Raji (cell line): Measurements from ENCODE around the gene PCOLCE2.

Experiments
- POLR2A ChIP-seq: IDR thresholded peaks from 2 replicates; pipeline ENCODE4 v1.6.1; 2011; ENCODE audit warnings: low read depth, low read length, control low read depth; ENCODE audit not compliant: insufficient read depth

PCOLCE2 gene

GRCh38 chr3:142808103-142808917 is 80.6 kb downstream of the PCOLCE2 start:
- TF ChIP-seq POLR2A: no peak

GRCh38 chr3:142802891-142803290 is 86.0 kb downstream of the PCOLCE2 start:
- no peak for TF ChIP-seq POLR2A

- TF ChIP-seq POLR2A: no peak
Measured at GRCh38 chr3:142801746-142802145, 87.1 kb downstream of the PCOLCE2 start.

- no peak for TF ChIP-seq POLR2A
Measured at GRCh38 chr3:142796823-142797222, 92.1 kb downstream of the PCOLCE2 start.

GRCh38 chr3:142795332-142795731 is 93.6 kb downstream of the PCOLCE2 start:
- TF ChIP-seq POLR2A: no peak

GRCh38 chr3:142794508-142794907 is 94.4 kb downstream of the PCOLCE2 start:
- TF ChIP-seq POLR2A: no peak

- TF ChIP-seq POLR2A: no peak
Measured at GRCh38 chr3:142787719-142788118, 101.2 kb downstream of the PCOLCE2 start.

- TF ChIP-seq POLR2A: no peak
Measured at GRCh38 chr3:142785996-142786395, 102.9 kb downstream of the PCOLCE2 start.

- no peak for TF ChIP-seq POLR2A
Measured at GRCh38 chr3:142784228-142784627, 104.7 kb downstream of the PCOLCE2 start.

- TF ChIP-seq POLR2A: no peak
Measured at GRCh38 chr3:142782616-142783015, 106.3 kb downstream of the PCOLCE2 start.

GRCh38 chr3:142779591-142779990 is 109.3 kb downstream of the PCOLCE2 start:
- no peak for TF ChIP-seq POLR2A

GRCh38 chr3:142778541-142778940 is 110.3 kb downstream of the PCOLCE2 start:
- TF ChIP-seq POLR2A: no peak

GRCh38 chr3:142777927-142778326 is 111.0 kb downstream of the PCOLCE2 start:
- no peak for TF ChIP-seq POLR2A

- no peak for TF ChIP-seq POLR2A
Measured at GRCh38 chr3:142768338-142768737, 120.5 kb downstream of the PCOLCE2 start.
